ENCODE measurements around the gene SLC9C1. TPM values are rescaled to one million over a fixed set of nuclear protein-coding genes. Genes with fewer than 3 reads are reported as not detected.

The SLC9C1 gene
- total and polyA plus RNA-seq, 2 of the 4 experiments (the other 2 are of a cell fraction) = not detected

- BruUV-seq (replicated peaks) = no TSS peak
- Histone ChIP-seq H2BK20ac (ENCODE audit: low read depth, low read length) (no peak overlapping the region), H3K4ac (ENCODE audit: low read depth, low read length) (no peak overlapping the region), H3K14ac (replicated peaks; ENCODE audit: low read depth, low read length) (no peak overlapping the region), H3K4me1 (ENCODE audit: control insufficient read depth, insufficient read depth, low read length) (no peaks in the 10 kb centered on the region), H3K23ac (ENCODE audit: low read depth, low read length) (no peak overlapping the region), H2AFZ (replicated peaks; ENCODE audit: low read length, poor library complexity) (no peak overlapping the region), H2AK5ac (ENCODE audit: low read depth, low read length) (no peak overlapping the region), H4K20me1 (ENCODE audit: insufficient read depth, low read length) (no peaks in the 10 kb centered on the region), H3K27me3 (ENCODE audit: control insufficient read depth, insufficient read depth, low read length) (peaks cover 16% of the 10 kb centered on the region; the same call in 1 of the 2 replicates), H3K36me3 (ENCODE audit: control insufficient read depth, insufficient read depth, low read length) (no peaks in the 10 kb centered on the region), H3K56ac (ENCODE audit: extremely low read depth, insufficient read depth, low read length) (no peak overlapping the region), H2BK15ac (ENCODE audit: low read depth, low read length) (no peak overlapping the region), H3K9me3 (ENCODE audit: control insufficient read depth, insufficient read depth, low read length) (no peaks in the 10 kb centered on the region), H3K79me1 (ENCODE audit: low read depth in 1 of 2, low read length in 2 of 2) (no peaks in the 10 kb centered on the region), H2BK5ac (ENCODE audit: low read depth, low read length, poor library complexity, severe bottlenecking) (no peak overlapping the region), H3K4me3 (ENCODE audit: insufficient read depth, low read depth, low read length) (no peak overlapping the region), H4K91ac (ENCODE audit: insufficient read depth, low read depth, low read length) (no peak overlapping the region), H3K18ac (ENCODE audit: low read depth, low read length) (no peak overlapping the region), H3K9ac (ENCODE audit: low read depth, low read length) (no peak overlapping the region), H3K9me1 (ENCODE audit: insufficient read depth, low read length) (no peaks in the 10 kb centered on the region), H3K27ac (ENCODE audit: insufficient read depth, low read length) (no peak overlapping the region), H4K8ac (ENCODE audit: low read depth in 2 of 2, low read length in 2 of 2) (no peak overlapping the region), H4K5ac (ENCODE audit: low read depth, low read length) (no peak overlapping the region), H2BK120ac (ENCODE audit: low read depth, low read length) (no peak overlapping the region), H3K4me2 (ENCODE audit: low read depth, low read length) (no peak overlapping the region), H2AK9ac (replicated peaks; ENCODE audit: low read depth, low read length, poor library complexity) (no peak overlapping the region)
- intact Hi-C loops (cut with micrococcal nuclease) = no loop called here
- in situ Hi-C loops (cut with MboI; ENCODE audit: low sequenced_read_pairs) = no loop called here
- dilution Hi-C loops (cut with HindIII; ENCODE audit: low sequenced_read_pairs, unreplicated experiment) = no loop called here
- ATAC-seq (ENCODE audit: low read depth) = no peak
- TF ChIP-seq CEBPB (IDR thresholded peaks at IDR 0.05; ENCODE audit: low read depth, low read length) = no peak
- TF ChIP-seq NFE2L2 (IDR thresholded peaks at IDR 0.05; ENCODE audit: low read depth, low read length) = no peak
- TF ChIP-seq MAFK (IDR thresholded peaks at IDR 0.05; ENCODE audit: low read depth, low read length) = no peak
- TF ChIP-seq RCOR1 (IDR thresholded peaks at IDR 0.05; ENCODE audit: insufficient replicate concordance, low read length) = no peak
- TF ChIP-seq USF2 (IDR thresholded peaks at IDR 0.05; ENCODE audit: low read depth, low read length) = no peak
- no peak for TF ChIP-seq FOS (IDR thresholded peaks at IDR 0.05; ENCODE audit: low read depth, low read length)
- no peak for TF ChIP-seq RAD21 (IDR thresholded peaks at IDR 0.05; ENCODE audit: low read length)
- no peak for TF ChIP-seq CTCF (conservative IDR thresholded peaks at IDR 0.05; ENCODE audit: low read depth, low read length)
- DNase-seq = no peak
- CTCF ChIA-PET = no interaction called here
- POLR2A ChIA-PET (ENCODE audit: unreplicated experiment) = no interaction called here
- WGBS, 2 experiments (ENCODE audit: extremely low coverage in 2 of 2, insufficient read length in 1 of 2) = no CpG with 5 or more reads among the region's 1 CpG
Observed at GRCh38 chr3:112280266-112280665, 13.8 kb downstream of the SLC9C1 start.

Data from IMR-90 (cell line).